Thoracic aorta (tissue), 2 donors: ENCODE data around the gene NAA40. TPM values are rescaled to one million over a fixed set of nuclear protein-coding genes. Genes with fewer than 3 reads are reported as not detected.

ENCODE experiments used
- ATAC-seq: fragments of 150-250 bp; one replicate; pipeline ENCODE4 v1.8.0; 2017; ENCODE audit warnings: low read depth; ENCODE audit not compliant: insufficient number of reproducible peaks, low FRiP score
- DNase-seq: peaks from one replicate; pipeline ENCODE4 v3.0.0-alpha.2; 2020; ENCODE audit warnings: low spot score
- H3K27ac ChIP-seq, 2 donors: fragments of 200-600 bp; sonication (generic); 1 replicate in 1 of 2; 2 replicates in 1 of 2; pipeline ENCODE4 v1.5.1; 2016; ENCODE audit warnings: mild to moderate bottlenecking in 2 of 2, moderate library complexity in 2 of 2
- H3K27me3 ChIP-seq: fragments of 200-600 bp; sonication (generic); replicated peaks from 2 replicates; pipeline ENCODE4 v1.6.0; 2016; ENCODE audit warnings: mild to moderate bottlenecking; ENCODE audit not compliant: insufficient read depth
- H3K36me3 ChIP-seq: fragments of 200-600 bp; sonication (generic); one replicate; pipeline ENCODE4 v1.5.1; 2016
- H3K4me1 ChIP-seq, 2 donors: fragments of 200-600 bp; sonication (generic); 1 replicate in 1 of 2; 2 replicates in 1 of 2; pipeline versions ENCODE4 v1.5.1 to v1.6.0; 2016; ENCODE audit warnings: low read depth in 2 of 2, mild to moderate bottlenecking in 1 of 2; ENCODE audit not compliant: control insufficient read depth in 1 of 2
- H3K4me3 ChIP-seq: fragments of 200-600 bp; sonication (generic); 2 replicates; pipeline ENCODE4 v1.5.1; 2016; ENCODE audit warnings: mild to moderate bottlenecking
- H3K9me3 ChIP-seq: fragments of 200-600 bp; sonication (generic); 2 replicates; pipeline ENCODE4 v1.5.1; 2016
- CTCF ChIP-seq: fragments of 200-600 bp; sonication (generic); IDR thresholded peaks from one replicate; pipeline ENCODE4 v1.5.1; 2019; ENCODE audit warnings: antibody characterized with exemption
- total RNA-seq, 2 donors: library from RNA; depleted of rRNA; stranded (reverse); fragments of >200 nt; gene quantifications; one replicate each; pipeline versions ENCODE4 v1.1.0 to v1.2.3, GENCODE V29; 2016

Gene NAA40
- total RNA-seq, 2 donors from 2014 or later: 15.5 to 20.6 TPM

GRCh38 chr11:63920126-63920938 lies 18.5 kb upstream of the NAA40 start:
- no peaks in the 10 kb centered on the region for H3K9me3 ChIP-seq
- H3K4me1 ChIP-seq: peaks cover 39 to 54% of the 10 kb centered on the region in 2 donors
- ATAC-seq (peak; percentile 14), DNase-seq (no peak)
- H3K4me3 ChIP-seq: peak overlapping the region; percentile 73
- H3K27ac ChIP-seq: peak overlapping the region; percentile 88
- no peak for TF ChIP-seq CTCF
- H3K27me3 ChIP-seq: no peaks in the 10 kb centered on the region
- no peaks in the 10 kb centered on the region for H3K36me3 ChIP-seq

GRCh38 chr11:63920939-63921417 lies 17.8 kb upstream of the NAA40 start:
- H3K27ac ChIP-seq: peak overlapping the region; percentile 88
- DNase-seq: no peak
- H3K36me3 ChIP-seq: no peaks in the 10 kb centered on the region
- H3K9me3 ChIP-seq: no peaks in the 10 kb centered on the region
- peak overlapping the region; percentile 73 for H3K4me3 ChIP-seq
- no peaks in the 10 kb centered on the region for H3K27me3 ChIP-seq
- ATAC-seq: no peak
- H3K4me1 ChIP-seq: peaks cover 39 to 50% of the 10 kb centered on the region in 2 donors
- peak; percentile 38 for TF ChIP-seq CTCF

- Histone ChIP-seq H3K9me3 (no peaks in the 10 kb centered on the region), H3K27me3 (no peaks in the 10 kb centered on the region), H3K27ac (no peak overlapping the region), H3K36me3 (no peaks in the 10 kb centered on the region), H3K4me1 (peaks cover 27 to 37% of the 10 kb centered on the region in 2 donors), H3K4me3 (no peak overlapping the region)
- no peak for ATAC-seq
- no peak for TF ChIP-seq CTCF
- DNase-seq: no peak
Observed at GRCh38 chr11:63922673-63923192, 16.1 kb upstream of the NAA40 start.

GRCh38 chr11:63923319-63923718 lies 15.5 kb upstream of the NAA40 start:
- H3K27ac ChIP-seq: no peak overlapping the region
- ATAC-seq: no peak

More at GRCh38 chr11:63923319-63923718, 15.5 kb upstream of the NAA40 start:
- Histone ChIP-seq H3K9me3 (no peaks in the 10 kb centered on the region), H3K36me3 (no peaks in the 10 kb centered on the region), H3K4me3 (no peak overlapping the region), H3K27me3 (no peaks in the 10 kb centered on the region), H3K4me1 (peaks cover 26 to 31% of the 10 kb centered on the region in 2 donors)
- no peak for DNase-seq
- no peak for TF ChIP-seq CTCF
